HG02642 (cell line): Measurements from ENCODE around the gene TSPAN32.
"Not testable (repeated sequence)": the region's sequence is repeated elsewhere in the genome, so short reads cannot be mapped to it uniquely, and the experiment has no call there.

Source experiments
- ATAC-seq: cut with Tn5 transposase; IDR thresholded peaks from one replicate; pipeline ENCODE4 v1.9.1; 2021; ENCODE audit warnings: mild to moderate bottlenecking; ENCODE audit not compliant: unreplicated experiment, poor library complexity

TSPAN32 gene

GRCh38 chr11:2280208-2280607 lies 21.6 kb upstream of the TSPAN32 start:
- no peak for ATAC-seq

- ATAC-seq: not testable (repeated sequence)
These were observed 15.5 kb upstream of the TSPAN32 start for GRCh38 chr11:2286350-2286749.

GRCh38 chr11:2287091-2287490 lies 14.7 kb upstream of the TSPAN32 start:
- no peak for ATAC-seq

DNA sequence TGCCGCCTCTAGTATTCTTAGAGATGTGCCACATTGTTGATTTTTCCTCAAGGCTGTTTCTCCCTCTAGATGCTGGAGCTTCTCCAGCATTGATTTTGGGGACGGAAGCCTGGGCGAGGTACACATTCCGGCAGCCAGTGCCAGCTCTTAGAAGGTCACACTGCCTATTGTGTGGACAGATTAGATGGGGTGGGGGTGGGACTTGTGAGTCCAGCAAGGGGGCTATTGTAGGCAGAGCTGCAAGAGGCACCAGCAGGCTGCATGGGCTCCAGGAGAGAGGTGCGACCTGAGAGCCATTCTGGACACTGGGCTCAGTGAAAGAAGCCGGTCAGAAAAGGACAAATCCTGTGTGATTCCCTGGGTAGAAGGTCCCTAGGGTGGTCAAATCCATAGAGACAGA lies 12.5 kb upstream of the TSPAN32 start:
- ATAC-seq: no peak

DNA sequence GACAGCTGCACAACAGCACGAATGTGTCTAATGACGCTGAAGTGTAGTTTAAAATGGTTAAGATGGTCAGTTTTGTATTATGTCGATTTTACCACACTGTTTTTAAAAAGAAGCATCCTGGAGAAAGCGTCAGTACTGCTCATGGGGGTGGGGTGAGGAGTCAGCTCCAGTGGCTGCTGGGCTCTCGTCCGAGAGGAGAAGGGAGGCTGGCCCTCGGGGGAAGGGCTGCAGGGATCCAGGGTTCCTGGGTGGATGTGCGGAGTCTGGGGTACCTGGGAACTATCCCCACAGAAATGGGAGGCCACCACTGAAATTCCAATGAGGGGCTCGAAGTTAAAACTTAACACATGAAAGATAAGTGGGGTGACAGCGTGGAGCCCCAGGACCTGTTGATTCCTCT lies 12.0 kb upstream of the TSPAN32 start:
- no peak for ATAC-seq

GRCh38 chr11:2290351-2290841 lies 11.4 kb upstream of the TSPAN32 start:
- ATAC-seq: no peak

- ATAC-seq: no peak
These were observed 8.3 kb upstream of the TSPAN32 start for GRCh38 chr11:2293531-2293971.

GRCh38 chr11:2293984-2294925 lies 7.6 kb upstream of the TSPAN32 start:
- no peak for ATAC-seq

DNA sequence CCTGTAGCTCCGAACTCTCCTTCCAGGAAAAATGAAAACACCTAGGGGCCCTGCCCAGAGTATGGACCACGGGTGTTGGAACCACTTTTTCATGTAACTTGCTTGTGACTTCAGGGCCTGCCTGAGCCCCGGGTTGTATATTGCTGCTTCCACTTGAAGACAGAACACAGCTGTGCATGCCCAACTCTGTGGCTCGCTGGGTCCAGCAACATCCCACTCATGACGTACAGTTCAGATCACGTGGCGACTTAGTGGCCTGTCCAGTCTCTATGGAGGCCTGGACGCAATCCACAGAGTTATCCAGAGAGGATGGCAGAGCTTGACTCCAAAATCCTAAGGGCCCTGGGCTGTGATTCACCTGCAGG lies 6.9 kb upstream of the TSPAN32 start:
- no peak for ATAC-seq

- ATAC-seq: no peak
These were observed 5.6 kb upstream of the TSPAN32 start for GRCh38 chr11:2295971-2296912.

GRCh38 chr11:2296913-2297622 lies 4.7 kb upstream of the TSPAN32 start:
- no peak for ATAC-seq

GRCh38 chr11:2297623-2298030 lies 4.2 kb upstream of the TSPAN32 start:
- no peak for ATAC-seq

DNA sequence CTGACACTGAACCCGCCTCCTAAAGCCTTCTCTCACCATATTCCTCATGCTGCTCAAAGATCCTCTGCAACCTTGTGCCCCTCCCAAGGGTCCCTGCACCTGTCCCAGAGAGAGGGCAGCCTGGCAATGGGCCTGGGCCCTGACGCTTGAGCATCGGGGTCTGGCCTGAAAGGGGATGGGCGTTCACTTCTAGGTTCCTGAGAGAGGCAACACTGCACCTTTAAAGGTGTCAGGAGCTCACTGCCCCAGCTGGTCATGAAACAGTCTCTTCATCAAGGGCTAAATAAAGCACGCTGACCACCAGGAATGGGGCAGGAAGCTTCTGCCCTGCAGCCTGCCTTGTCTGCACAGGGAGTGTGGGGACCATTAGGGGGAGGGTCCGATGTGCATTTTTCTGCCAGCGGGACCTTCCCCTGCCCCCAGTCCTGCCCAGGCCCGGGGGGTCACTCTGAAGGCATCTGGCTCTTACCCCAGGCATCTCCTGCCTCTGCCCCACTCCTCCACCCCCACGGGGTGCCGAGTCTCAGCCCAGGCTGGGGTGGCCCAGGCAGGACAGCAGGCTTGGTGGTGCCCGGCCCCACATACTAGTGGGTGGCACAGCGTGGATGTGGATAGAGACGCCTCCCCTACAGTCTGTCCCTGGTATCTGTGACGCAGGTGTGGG lies 3.5 kb upstream of the TSPAN32 start:
- ATAC-seq: no peak

- no peak for ATAC-seq
These were observed 2.7 kb upstream of the TSPAN32 start for GRCh38 chr11:2298795-2299761.

- ATAC-seq: no peak
These were observed 2.0 kb upstream of the TSPAN32 start for GRCh38 chr11:2299773-2300172.

DNA sequence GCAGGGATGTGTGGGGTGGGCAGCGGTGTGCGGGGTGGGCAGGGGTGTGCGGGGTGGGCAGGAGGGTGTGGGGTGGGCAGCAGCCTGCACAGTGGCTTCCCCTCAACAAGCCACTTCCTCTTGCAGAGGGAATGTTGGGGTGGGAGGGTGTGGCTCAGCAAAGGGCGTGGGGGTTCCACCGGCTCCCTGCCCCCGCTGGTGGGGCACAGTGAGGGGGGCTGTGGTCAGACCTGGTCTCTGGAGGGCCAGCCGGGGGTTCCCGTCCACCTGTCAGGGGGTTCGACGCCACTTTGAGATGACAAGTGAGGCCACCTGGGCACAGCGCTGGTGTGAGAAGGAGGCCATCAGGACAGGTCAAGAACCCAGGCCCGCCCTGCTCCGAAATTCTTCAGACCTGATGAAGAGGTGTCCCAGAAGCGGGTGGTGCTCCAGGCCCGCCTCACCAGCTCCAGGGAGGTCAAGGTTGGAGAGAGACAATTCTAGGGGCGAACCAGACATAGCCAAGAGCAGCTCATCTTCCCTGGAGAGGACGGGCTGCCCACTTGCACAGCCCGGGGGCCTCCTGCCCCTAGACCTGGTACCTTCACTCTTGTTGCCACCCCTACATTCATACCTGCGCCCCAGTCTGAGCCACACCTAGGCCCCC lies 1.4 kb upstream of the TSPAN32 start:
- no peak for ATAC-seq

GRCh38 chr11:2300936-2301630 lies 730 bp upstream of the TSPAN32 start:
- ATAC-seq: no peak
